Measurements from ENCODE around the gene C4BPB. TPM values are rescaled to one million over a fixed set of nuclear protein-coding genes. Genes with fewer than 3 reads are reported as not detected.

The C4BPB gene
- total and polyA plus RNA-seq, 2 of the 13 experiments (the other 11 are each of a cell fraction or from before 2014, with no cell fraction given): 155 to 266 TPM

Other genes starting within 250 kb of the C4BPB start
- not detected in 2 replicates for gene IL20, start 223.2 kb upstream of the C4BPB start, total RNA-seq (2016; rRNA removed; fragmentation: Illumina TruSeq; extraction: Trizol)
- 0.05 TPM in 1 of 2 replicates, not detected in the other for gene IL20, start 223.2 kb upstream of the C4BPB start, polyA plus RNA-seq (2011; rRNA removed)
- gene IL24, start 191.4 kb upstream of the C4BPB start, total RNA-seq (2016; rRNA removed; fragmentation: Illumina TruSeq; extraction: Trizol): not detected in 2 replicates
- not detected in 2 replicates for gene IL24, start 191.4 kb upstream of the C4BPB start, polyA plus RNA-seq (2011; rRNA removed)
- not detected in 2 replicates for gene FCMR, start 166.9 kb upstream of the C4BPB start, total RNA-seq (2016; rRNA removed; fragmentation: Illumina TruSeq; extraction: Trizol)
- 0.47 TPM in 1 of 2 replicates, not detected in the other for gene FCMR, start 166.9 kb upstream of the C4BPB start, polyA plus RNA-seq (2011; rRNA removed)
- not detected in 2 replicates for gene PIGR, start 142.4 kb upstream of the C4BPB start, total RNA-seq (2016; rRNA removed; fragmentation: Illumina TruSeq; extraction: Trizol)
- gene PIGR, start 142.4 kb upstream of the C4BPB start, polyA plus RNA-seq (2011; rRNA removed): 0.04 TPM in 1 of 2 replicates, not detected in the other
- gene FCAMR, start 118.4 kb upstream of the C4BPB start, total RNA-seq (2016; rRNA removed; fragmentation: Illumina TruSeq; extraction: Trizol): not detected in 2 replicates
- gene FCAMR, start 118.4 kb upstream of the C4BPB start, polyA plus RNA-seq (2011; rRNA removed): not detected in 2 replicates
- 0.95 and 1.1 TPM in 2 replicates for gene C1orf116, start 56.1 kb upstream of the C4BPB start, total RNA-seq (2016; rRNA removed; fragmentation: Illumina TruSeq; extraction: Trizol)
- gene C1orf116, start 56.1 kb upstream of the C4BPB start, polyA plus RNA-seq (2011; rRNA removed): 0.51 and 0.77 TPM in 2 replicates
- 9.1 and 14.1 TPM in 2 replicates for gene YOD1, start 37.7 kb upstream of the C4BPB start, total RNA-seq (2016; rRNA removed; fragmentation: Illumina TruSeq; extraction: Trizol)
- 2.5 and 3.4 TPM in 2 replicates for gene YOD1, start 37.7 kb upstream of the C4BPB start, polyA plus RNA-seq (2011; rRNA removed)
- gene PFKFB2, start 35.6 kb upstream of the C4BPB start, total RNA-seq (2016; rRNA removed; fragmentation: Illumina TruSeq; extraction: Trizol): 9.4 and 10.6 TPM in 2 replicates
- 3.9 and 4.6 TPM in 2 replicates for gene PFKFB2, start 35.6 kb upstream of the C4BPB start, polyA plus RNA-seq (2011; rRNA removed)
- 18.7 and 32.1 TPM in 2 replicates for gene C4BPA, start 15.4 kb downstream of the C4BPB start, total RNA-seq (2016; rRNA removed; fragmentation: Illumina TruSeq; extraction: Trizol)
- gene C4BPA, start 15.4 kb downstream of the C4BPB start, polyA plus RNA-seq (2011; rRNA removed): 60.1 and 86.3 TPM in 2 replicates
- gene CD55, start 232.8 kb downstream of the C4BPB start, total RNA-seq (2016; rRNA removed; fragmentation: Illumina TruSeq; extraction: Trizol): 2.7 and 6.0 TPM in 2 replicates
- gene CD55, start 232.8 kb downstream of the C4BPB start, polyA plus RNA-seq (2011; rRNA removed): 48.7 and 56.0 TPM in 2 replicates